IMR-90 (cell line): Measurements from ENCODE around the gene RER1. TPM values are rescaled to one million over a fixed set of nuclear protein-coding genes. Genes with fewer than 3 reads are reported as not detected.

Experiments
- ATAC-seq: fragments of 200-7000 bp; cut with Tn5 transposase; 2 replicates; pipeline ENCODE4 v1.9.1; 2020; ENCODE audit warnings: low read depth, mild to moderate bottlenecking, moderate library complexity
- BruUV-seq: library from RNA; stranded (reverse); fragments of 400-500 nt; replicated peaks from 2 replicates; lab custom pipeline; 2021; lab: Mats Ljungman, UMichigan
- CTCF ChIA-PET: fragments of 300-600 bp; formaldehyde crosslinking; extraction: SDS; loops from one replicate; lab custom pipeline; 2021; ENCODE audit warnings: antibody characterized with exemption; lab: Yijun Ruan, JAX
- POLR2A ChIA-PET: fragments of 300-600 bp; sonication (Branson Sonifier 250); formaldehyde crosslinking; loops from one replicate; lab custom pipeline; 2022; ENCODE audit warnings: antibody characterized with exemption; ENCODE audit not compliant: unreplicated experiment; lab: Charles Lee
- DNase-seq: peaks from one replicate; pipeline ENCODE4 v3.0.0; 2013
- H2AFZ ChIP-seq: replicated peaks from 2 replicates; pipeline ENCODE3; 2013; ENCODE audit warnings: low read length, mild to moderate bottlenecking; ENCODE audit not compliant: poor library complexity
- H2AK5ac ChIP-seq: 2 replicates; pipeline ENCODE4 v1.6.1; 2013; ENCODE audit warnings: low read depth, low read length, inconsistent platforms
- H2AK9ac ChIP-seq: replicated peaks from 2 replicates; pipeline ENCODE3; 2013; ENCODE audit warnings: mild to moderate bottlenecking, low read depth, low read length, moderate library complexity; ENCODE audit not compliant: poor library complexity
- H2BK120ac ChIP-seq: 2 replicates; pipeline ENCODE4 v1.6.1; 2013; ENCODE audit warnings: low read depth, low read length, inconsistent platforms
- H2BK15ac ChIP-seq: 3 replicates; pipeline ENCODE4 v1.6.1; 2013; ENCODE audit warnings: low read depth, low read length, inconsistent platforms
- H2BK20ac ChIP-seq: 2 replicates; pipeline ENCODE4 v1.6.1; 2013; ENCODE audit warnings: low read depth, mild to moderate bottlenecking, inconsistent platforms, low read length, moderate library complexity
- H2BK5ac ChIP-seq: 2 replicates; pipeline ENCODE4 v1.6.1; 2013; ENCODE audit warnings: mild to moderate bottlenecking, low read depth, low read length, inconsistent platforms; ENCODE audit not compliant: poor library complexity, severe bottlenecking
- H3K14ac ChIP-seq: replicated peaks from 2 replicates; pipeline ENCODE4 v1.6.1; 2013; ENCODE audit warnings: low read depth, low read length, inconsistent platforms
- H3K18ac ChIP-seq: 2 replicates; pipeline ENCODE4 v1.6.1; 2013; ENCODE audit warnings: low read depth, low read length, control low read depth
- H3K23ac ChIP-seq: 2 replicates; pipeline ENCODE4 v1.6.1; 2013; ENCODE audit warnings: low read depth, low read length, inconsistent platforms
- H3K27ac ChIP-seq: 2 replicates; pipeline ENCODE4 v1.5.1; 2013; ENCODE audit warnings: mild to moderate bottlenecking, control low read depth, low read length; ENCODE audit not compliant: insufficient read depth
- H3K27me3 ChIP-seq: 2 replicates; pipeline ENCODE4 v1.6.1; 2013; ENCODE audit warnings: low read length; ENCODE audit not compliant: control insufficient read depth, insufficient read depth
- H3K36me3 ChIP-seq: 2 replicates; pipeline ENCODE4 v1.6.1; 2013; ENCODE audit warnings: low read length, mixed read lengths; ENCODE audit not compliant: control insufficient read depth, insufficient read depth
- H3K4ac ChIP-seq: 2 replicates; pipeline ENCODE4 v1.6.1; 2013; ENCODE audit warnings: low read depth, low read length, inconsistent platforms
- H3K4me1 ChIP-seq: 2 replicates; pipeline ENCODE4 v1.6.1; 2013; ENCODE audit warnings: low read length, mixed read lengths; ENCODE audit not compliant: control insufficient read depth, insufficient read depth
- H3K4me2 ChIP-seq: 2 replicates; pipeline ENCODE4 v1.6.1; 2013; ENCODE audit warnings: low read depth, mild to moderate bottlenecking, control low read depth, low read length, moderate library complexity
- H3K4me3 ChIP-seq: 2 replicates; pipeline ENCODE4 v1.5.1; 2013; ENCODE audit warnings: low read depth, mild to moderate bottlenecking, control low read depth, low read length, moderate library complexity; ENCODE audit not compliant: insufficient read depth
- H3K56ac ChIP-seq: 2 replicates; pipeline ENCODE4 v1.6.1; 2013; ENCODE audit warnings: low read length, inconsistent platforms; ENCODE audit not compliant: insufficient read depth; ENCODE audit errors: extremely low read depth
- H3K79me1 ChIP-seq, 2 experiments: 2 replicates each; pipeline ENCODE4 v1.6.1; 2013; ENCODE audit warnings: low read length in 2 of 2, inconsistent platforms in 1 of 2, low read depth in 1 of 2
- H3K9ac ChIP-seq: 2 replicates; pipeline ENCODE4 v1.6.1; 2013; ENCODE audit warnings: low read depth, low read length, control low read depth
- H3K9me1 ChIP-seq: 2 replicates; pipeline ENCODE4 v1.6.1; 2013; ENCODE audit warnings: low read length, inconsistent platforms; ENCODE audit not compliant: insufficient read depth
- H3K9me3 ChIP-seq: 2 replicates; pipeline ENCODE4 v1.6.1; 2013; ENCODE audit warnings: low read length; ENCODE audit not compliant: control insufficient read depth, insufficient read depth
- H4K20me1 ChIP-seq: 2 replicates; pipeline ENCODE4 v1.6.1; 2013; ENCODE audit warnings: low read length, inconsistent platforms; ENCODE audit not compliant: insufficient read depth
- H4K5ac ChIP-seq: 2 replicates; pipeline ENCODE4 v1.6.1; 2013; ENCODE audit warnings: mild to moderate bottlenecking, low read depth, low read length, control low read depth
- H4K8ac ChIP-seq, 2 experiments: 2 replicates each; pipeline ENCODE4 v1.6.1; 2013; ENCODE audit warnings: low read depth in 2 of 2, low read length in 2 of 2, control low read depth in 1 of 2, inconsistent platforms in 1 of 2
- H4K91ac ChIP-seq: 2 replicates; pipeline ENCODE4 v1.6.1; 2013; ENCODE audit warnings: low read depth, low read length, inconsistent platforms; ENCODE audit not compliant: insufficient read depth
- BHLHE40 ChIP-seq: fragments of 150-350 bp; IDR thresholded peaks from 2 replicates; pipeline ENCODE4 v1.6.1; 2016; ENCODE audit warnings: mild to moderate bottlenecking, low read depth, low read length
- CHD1 ChIP-seq: IDR thresholded peaks from 2 replicates; pipeline ENCODE4 v1.6.1; 2012; ENCODE audit warnings: low read depth, low read length, improper control_type of control experiment
- MAZ ChIP-seq: IDR thresholded peaks from 2 replicates; pipeline ENCODE4 v1.6.1; 2012; ENCODE audit warnings: low read depth, mild to moderate bottlenecking, low read length, improper control_type of control experiment, moderate library complexity, borderline replicate concordance
- RFX5 ChIP-seq: IDR thresholded peaks from 2 replicates; pipeline ENCODE4 v1.8.0; 2012; ENCODE audit warnings: low read depth, mild to moderate bottlenecking, low read length, moderate library complexity
- WGBS, 2 experiments: methylation state at CpG; one replicate each; pipeline versions ENCODE4 v1.1.5 to v1.1.7; 2013; ENCODE audit warnings: missing lambda C conversion rate in 2 of 2; ENCODE audit not compliant: insufficient read length in 1 of 2; ENCODE audit errors: extremely low coverage in 2 of 2; 5-methylcytosine and 5-hydroxymethylcytosine counted together
- dilution Hi-C: fragments of 300-500 bp; cut with HindIII; formaldehyde crosslinking; loops from one replicate; pipeline ENCODE4 v1.14.3; 2018; ENCODE audit warnings: low sequenced_read_pairs; ENCODE audit not compliant: unreplicated experiment
- in situ Hi-C: fragments of 300-500 bp; cut with MboI; formaldehyde crosslinking; loops from 3 replicates; pipeline ENCODE4 v1.14.3; 2019; ENCODE audit warnings: low sequenced_read_pairs, inconsistent platforms, mixed read lengths
- intact Hi-C: fragments of 100-400 bp; cut with micrococcal nuclease; formaldehyde crosslinking; loops from 2 replicates; pipeline ENCODE4 v1.10.0; 2022
- polyA plus RNA-seq, 3 experiments: library from polyadenylated mRNA; depleted of rRNA; stranded (reverse); fragments of >200 nt; gene quantifications; 2 replicates each; pipeline ENCODE4 v1.2.3, GENCODE V29; 2012; ENCODE audit warnings: low replicate concordance in 1 of 3
- total RNA-seq: library from RNA; depleted of rRNA; stranded (reverse); fragments of >200 nt; gene quantifications from 2 replicates; pipeline ENCODE4 v1.2.3, GENCODE V29; 2012
- TF ChIP-seq, protein P1 (sequence below): fragments of 150-350 bp; IDR thresholded peaks from 2 replicates; pipeline ENCODE4 v1.6.1; 2017; ENCODE audit warnings: mild to moderate bottlenecking, antibody characterized with exemption, low read length, low read depth
- TF ChIP-seq, protein P2 (sequence below): conservative IDR thresholded peaks from 2 replicates; pipeline ENCODE4 v1.5.1; 2012; ENCODE audit warnings: mild to moderate bottlenecking, low read depth, low read length, improper control_type of control experiment

RER1 gene
- total and polyA plus RNA-seq, 2 of the 4 experiments (the other 2 are of a cell fraction), result 47.1 to 240 TPM

DNA sequence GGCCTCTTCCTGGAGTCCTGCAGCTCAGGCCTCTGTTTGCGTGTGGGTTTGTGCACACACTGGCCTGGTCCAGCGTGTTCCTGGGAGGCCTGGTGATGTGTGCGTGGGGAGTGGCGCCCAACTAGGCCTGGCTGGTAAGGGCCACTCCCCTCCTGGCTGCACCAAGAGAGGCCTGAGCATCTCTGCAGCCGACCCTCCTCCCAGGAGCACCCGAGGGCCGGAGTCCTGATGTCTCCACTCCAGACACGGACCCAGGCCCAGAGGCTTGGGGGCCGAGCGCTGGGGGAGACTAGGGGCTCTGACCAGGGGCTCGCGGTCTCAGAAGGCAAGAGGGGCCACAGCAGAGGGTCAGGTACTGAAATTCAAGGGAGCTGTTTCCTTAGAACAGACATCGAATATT lies 33.6 kb upstream of the RER1 start:
- BruUV-seq, result no TSS peak
- CTCF ChIA-PET, result no interaction called here
- H3K4me3 ChIP-seq, result no peak overlapping the region

More for the DNA sequence above, 33.6 kb upstream of the RER1 start:
- intact Hi-C loops, result no loop called here
- ATAC-seq (no peak), DNase-seq (no peak)
- H2BK15ac ChIP-seq, result no peak overlapping the region
- 0 out of 2 replicates have a peak, but pooled peaks cover 3% of the 10 kb centered on the region for H3K4me1 ChIP-seq
- H3K9me1 ChIP-seq, result no peaks in the 10 kb centered on the region
- H4K91ac ChIP-seq, result no peak overlapping the region
- no peak overlapping the region for H3K4ac ChIP-seq
- 83% methylated on average over 6 of the region's 13 CpGs; no CpG with 5 or more reads in 1 of the 2 experiments for WGBS, 2 experiments
- H3K27ac ChIP-seq, result no peak overlapping the region
- TF ChIP-seq, protein P1, sequence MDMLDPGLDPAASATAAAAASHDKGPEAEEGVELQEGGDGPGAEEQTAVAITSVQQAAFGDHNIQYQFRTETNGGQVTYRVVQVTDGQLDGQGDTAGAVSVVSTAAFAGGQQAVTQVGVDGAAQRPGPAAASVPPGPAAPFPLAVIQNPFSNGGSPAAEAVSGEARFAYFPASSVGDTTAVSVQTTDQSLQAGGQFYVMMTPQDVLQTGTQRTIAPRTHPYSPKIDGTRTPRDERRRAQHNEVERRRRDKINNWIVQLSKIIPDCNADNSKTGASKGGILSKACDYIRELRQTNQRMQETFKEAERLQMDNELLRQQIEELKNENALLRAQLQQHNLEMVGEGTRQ, result no peak
- TF ChIP-seq BHLHE40, result no peak
- TF ChIP-seq, protein P2, sequence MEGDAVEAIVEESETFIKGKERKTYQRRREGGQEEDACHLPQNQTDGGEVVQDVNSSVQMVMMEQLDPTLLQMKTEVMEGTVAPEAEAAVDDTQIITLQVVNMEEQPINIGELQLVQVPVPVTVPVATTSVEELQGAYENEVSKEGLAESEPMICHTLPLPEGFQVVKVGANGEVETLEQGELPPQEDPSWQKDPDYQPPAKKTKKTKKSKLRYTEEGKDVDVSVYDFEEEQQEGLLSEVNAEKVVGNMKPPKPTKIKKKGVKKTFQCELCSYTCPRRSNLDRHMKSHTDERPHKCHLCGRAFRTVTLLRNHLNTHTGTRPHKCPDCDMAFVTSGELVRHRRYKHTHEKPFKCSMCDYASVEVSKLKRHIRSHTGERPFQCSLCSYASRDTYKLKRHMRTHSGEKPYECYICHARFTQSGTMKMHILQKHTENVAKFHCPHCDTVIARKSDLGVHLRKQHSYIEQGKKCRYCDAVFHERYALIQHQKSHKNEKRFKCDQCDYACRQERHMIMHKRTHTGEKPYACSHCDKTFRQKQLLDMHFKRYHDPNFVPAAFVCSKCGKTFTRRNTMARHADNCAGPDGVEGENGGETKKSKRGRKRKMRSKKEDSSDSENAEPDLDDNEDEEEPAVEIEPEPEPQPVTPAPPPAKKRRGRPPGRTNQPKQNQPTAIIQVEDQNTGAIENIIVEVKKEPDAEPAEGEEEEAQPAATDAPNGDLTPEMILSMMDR, result no peak
- TF ChIP-seq RFX5, result no peak
- TF ChIP-seq CHD1, result no peak
- no peak for TF ChIP-seq MAZ
- no peak overlapping the region for H2BK120ac ChIP-seq
- H3K9ac ChIP-seq, result no peak overlapping the region
- H3K23ac ChIP-seq, result no peak overlapping the region
- no peaks in the 10 kb centered on the region for H3K79me1 ChIP-seq
- H2AK9ac ChIP-seq, result no peak overlapping the region
- no peak overlapping the region for H2BK5ac ChIP-seq
- no peak overlapping the region for H3K14ac ChIP-seq
- in situ Hi-C loops, result loop anchor here (25.0 kb wide), 1 partner anchor 396 kb away; no protein-coding TSS in a partner anchor
- H3K27me3 ChIP-seq, result no peaks in the 10 kb centered on the region
- H2AFZ ChIP-seq, result no peak overlapping the region
- H4K8ac ChIP-seq, result no peak overlapping the region
- H3K9me3 ChIP-seq, result no peaks in the 10 kb centered on the region
- H4K5ac ChIP-seq, result no peak overlapping the region
- no peak overlapping the region for H3K56ac ChIP-seq
- no peaks in the 10 kb centered on the region for H4K20me1 ChIP-seq
- no peak overlapping the region for H3K18ac ChIP-seq
- POLR2A ChIA-PET, result no interaction called here
- dilution Hi-C loops, result no loop called here
- no peak overlapping the region for H3K4me2 ChIP-seq
- no peaks in the 10 kb centered on the region for H3K36me3 ChIP-seq
- H2BK20ac ChIP-seq, result no peak overlapping the region
- no peak overlapping the region for H2AK5ac ChIP-seq
